Measurements from ENCODE around the gene CBX8.

DNA sequence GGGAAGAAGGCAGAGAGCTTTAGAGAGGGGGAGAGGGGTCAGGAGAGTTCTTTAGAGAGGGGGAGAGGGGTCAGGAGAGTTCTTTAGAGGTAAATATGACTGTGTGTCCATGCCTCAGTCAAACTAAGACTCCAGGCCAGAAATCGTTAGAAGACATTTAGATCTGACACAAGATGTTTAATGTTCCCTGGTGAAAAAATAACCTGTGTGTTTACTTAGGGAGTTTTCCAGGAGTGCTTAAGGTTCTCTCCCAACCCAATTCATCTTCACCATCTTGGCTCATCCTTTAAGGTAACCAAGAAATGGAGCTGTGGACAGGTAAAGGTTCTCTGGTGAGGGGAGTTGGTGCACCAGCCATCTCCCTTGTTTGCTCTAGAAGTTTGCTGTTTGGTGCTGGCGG is 32.6 kb upstream of the CBX8 start:
- TF ChIP-seq POLR2A (IDR thresholded peaks at IDR 0.05): no peak
- TF ChIP-seq, protein P1, sequence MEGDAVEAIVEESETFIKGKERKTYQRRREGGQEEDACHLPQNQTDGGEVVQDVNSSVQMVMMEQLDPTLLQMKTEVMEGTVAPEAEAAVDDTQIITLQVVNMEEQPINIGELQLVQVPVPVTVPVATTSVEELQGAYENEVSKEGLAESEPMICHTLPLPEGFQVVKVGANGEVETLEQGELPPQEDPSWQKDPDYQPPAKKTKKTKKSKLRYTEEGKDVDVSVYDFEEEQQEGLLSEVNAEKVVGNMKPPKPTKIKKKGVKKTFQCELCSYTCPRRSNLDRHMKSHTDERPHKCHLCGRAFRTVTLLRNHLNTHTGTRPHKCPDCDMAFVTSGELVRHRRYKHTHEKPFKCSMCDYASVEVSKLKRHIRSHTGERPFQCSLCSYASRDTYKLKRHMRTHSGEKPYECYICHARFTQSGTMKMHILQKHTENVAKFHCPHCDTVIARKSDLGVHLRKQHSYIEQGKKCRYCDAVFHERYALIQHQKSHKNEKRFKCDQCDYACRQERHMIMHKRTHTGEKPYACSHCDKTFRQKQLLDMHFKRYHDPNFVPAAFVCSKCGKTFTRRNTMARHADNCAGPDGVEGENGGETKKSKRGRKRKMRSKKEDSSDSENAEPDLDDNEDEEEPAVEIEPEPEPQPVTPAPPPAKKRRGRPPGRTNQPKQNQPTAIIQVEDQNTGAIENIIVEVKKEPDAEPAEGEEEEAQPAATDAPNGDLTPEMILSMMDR (IDR thresholded peaks at IDR 0.05): no peak

All from prostate gland (tissue), 2 donors.